Activated naive CD8-positive, alpha-beta T cell treated with anti-CD3 and anti-CD28 coated beads for 36 hours (primary cell): ENCODE data around the gene MINK1. TPM values are rescaled to one million over a fixed set of nuclear protein-coding genes. Genes with fewer than 3 reads are reported as not detected.

ENCODE experiments used
- DNase-seq: peaks from one replicate; pipeline ENCODE4 v3.0.0; 2021
- H3K27ac Mint-ChIP-seq: one replicate; pipeline ENCODE4 v1.8.0; 2022; ENCODE audit warnings: mild to moderate bottlenecking, moderate library complexity, mixed read lengths
- H3K27me3 Mint-ChIP-seq: one replicate; pipeline ENCODE4 v1.8.0; 2022; ENCODE audit warnings: mild to moderate bottlenecking, mixed read lengths
- H3K36me3 Mint-ChIP-seq: one replicate; pipeline ENCODE4 v1.8.0; 2021; ENCODE audit warnings: mild to moderate bottlenecking, mixed read lengths
- H3K4me1 Mint-ChIP-seq: one replicate; pipeline ENCODE4 v1.8.0; 2021; ENCODE audit warnings: mixed read lengths
- H3K4me3 Mint-ChIP-seq: one replicate; pipeline ENCODE4 v1.8.0; 2022; ENCODE audit warnings: mild to moderate bottlenecking, moderate library complexity, mixed read lengths
- H3K9me3 Mint-ChIP-seq: one replicate; pipeline ENCODE4 v1.8.0; 2022; ENCODE audit warnings: mixed read lengths
- total RNA-seq, 2 experiments: library from RNA; stranded (reverse); gene quantifications; one replicate each; pipeline ENCODE4 v1.2.3, GENCODE V29; 2021

The MINK1 gene
- total RNA-seq, 2 experiments from 2014 or later, result 34.7 to 37.7 TPM

- Mint-ChIP-seq H3K4me3 (peak overlapping the region; percentile 94), H3K9me3 (no peaks in the 10 kb centered on the region), H3K27ac (peak overlapping the region; percentile 99), H3K27me3 (peaks cover 20% of the 10 kb centered on the region), H3K36me3 (peaks cover 77% of the 10 kb centered on the region), H3K4me1 (peaks cover 47% of the 10 kb centered on the region)
- peak; percentile 53 for DNase-seq
Observed at GRCh38 chr17:4944554-4945175, 111.5 kb downstream of the MINK1 start.

GRCh38 chr17:4945176-4945943 is 112.2 kb downstream of the MINK1 start:
- Mint-ChIP-seq H3K27me3 (peaks cover 20% of the 10 kb centered on the region), H3K27ac (peak overlapping the region; percentile 99), H3K36me3 (peaks cover 72% of the 10 kb centered on the region), H3K4me1 (peaks cover 47% of the 10 kb centered on the region), H3K4me3 (peak overlapping the region; percentile 94), H3K9me3 (no peaks in the 10 kb centered on the region)
- DNase-seq, result peak; percentile 87

- Mint-ChIP-seq H3K9me3 (no peaks in the 10 kb centered on the region), H3K27ac (peak overlapping the region; percentile 99), H3K27me3 (peaks cover 20% of the 10 kb centered on the region), H3K36me3 (peaks cover 66% of the 10 kb centered on the region), H3K4me3 (peak overlapping the region; percentile 94), H3K4me1 (peaks cover 52% of the 10 kb centered on the region)
- DNase-seq, result no peak
Observed at GRCh38 chr17:4945944-4946280, 112.8 kb downstream of the MINK1 start.

- peak overlapping the region; percentile 94 for H3K4me3 Mint-ChIP-seq
- no peak for DNase-seq
- no peaks in the 10 kb centered on the region for H3K9me3 Mint-ChIP-seq
- H3K4me1 Mint-ChIP-seq, result peaks cover 57% of the 10 kb centered on the region
- H3K27me3 Mint-ChIP-seq, result peaks cover 20% of the 10 kb centered on the region
- H3K36me3 Mint-ChIP-seq, result peaks cover 61% of the 10 kb centered on the region
- H3K27ac Mint-ChIP-seq, result peak overlapping the region; percentile 99
Observed at GRCh38 chr17:4946312-4946976, 113.3 kb downstream of the MINK1 start.

- Mint-ChIP-seq H3K4me3 (peak overlapping the region; percentile 94), H3K4me1 (peaks cover 56% of the 10 kb centered on the region), H3K9me3 (no peaks in the 10 kb centered on the region), H3K27me3 (peaks cover 20% of the 10 kb centered on the region), H3K36me3 (peaks cover 55% of the 10 kb centered on the region), H3K27ac (peak overlapping the region; percentile 99)
- DNase-seq, result no peak
Observed at GRCh38 chr17:4947010-4947410, 113.9 kb downstream of the MINK1 start.

Other genes with a start within 250 kb of the MINK1 start
- not detected for gene SMTNL2, start 248.8 kb upstream of the MINK1 start, total RNA-seq
- under 1 TPM; 0.18 to 0.25 TPM for gene ALOX15, start 191.7 kb upstream of the MINK1 start, total RNA-seq
- gene PELP1, start 129.2 kb upstream of the MINK1 start, total RNA-seq, result 100 to 1,000 TPM; 110 to 122 TPM
- gene ARRB2, start 122.7 kb upstream of the MINK1 start, total RNA-seq, result 100 to 1,000 TPM; 161 to 170 TPM
- gene MED11, start 101.9 kb upstream of the MINK1 start, total RNA-seq, result 10 to 100 TPM; 18.3 to 21.0 TPM
- not detected for gene ZMYND15, start 93.5 kb upstream of the MINK1 start, total RNA-seq
- 1 to 10 TPM; 2.0 to 3.3 TPM for gene CXCL16, start 93.4 kb upstream of the MINK1 start, total RNA-seq
- gene TM4SF5, start 61.5 kb upstream of the MINK1 start, total RNA-seq, result not detected
- gene VMO1, start 47.0 kb upstream of the MINK1 start, total RNA-seq, result not detected
- gene GLTPD2, start 44.4 kb upstream of the MINK1 start, total RNA-seq, result not detected
- 100 to 1,000 TPM; 146 to 154 TPM for gene PSMB6, start 37.2 kb upstream of the MINK1 start, total RNA-seq
- 1 to 10 TPM; 4.2 to 5.4 TPM for gene PLD2, start 26.2 kb upstream of the MINK1 start, total RNA-seq
- gene C17orf107, start 66.2 kb downstream of the MINK1 start, total RNA-seq, result 1 to 10 TPM; 2.2 to 2.3 TPM
- under 1 TPM; 0.42 to 0.47 TPM for gene CHRNE, start 69.8 kb downstream of the MINK1 start, total RNA-seq
- gene GP1BA, start 98.9 kb downstream of the MINK1 start, total RNA-seq, result not detected
- gene SLC25A11, start 106.7 kb downstream of the MINK1 start, total RNA-seq, result 10 to 100 TPM; 80.9 to 89.3 TPM
- gene RNF167, start 106.9 kb downstream of the MINK1 start, total RNA-seq, result 100 to 1,000 TPM; 165 to 166 TPM
- 1,000 to 10,000 TPM; 1,791 to 1,802 TPM for gene PFN1, start 115.2 kb downstream of the MINK1 start, total RNA-seq
- 10 to 100 TPM; 27.8 to 30.7 TPM for gene ENO3, start 117.8 kb downstream of the MINK1 start, total RNA-seq
- gene SPAG7, start 134.5 kb downstream of the MINK1 start, total RNA-seq, result 10 to 100 TPM; 62.2 to 63.6 TPM
- 100 to 1,000 TPM; 107 to 108 TPM for gene CAMTA2, start 154.3 kb downstream of the MINK1 start, total RNA-seq
- under 1 TPM; 0.29 to 0.36 TPM for gene INCA1, start 164.2 kb downstream of the MINK1 start, total RNA-seq
- gene KIF1C, start 164.6 kb downstream of the MINK1 start, total RNA-seq, result 10 to 100 TPM; 49.9 to 51.1 TPM
- gene SLC52A1, start 202.1 kb downstream of the MINK1 start, total RNA-seq, result not detected
- gene ZFP3, start 245.1 kb downstream of the MINK1 start, total RNA-seq, result 1 to 10 TPM; 2.3 to 2.4 TPM